Activated CD8-positive, alpha-beta memory T cell treated with anti-CD3 and anti-CD28 coated beads, Interleukin-2, amount 50 U/mL, for 1 hour (primary cell): ENCODE measurements around the gene IRX4.

Source experiments
- DNase-seq: peaks from one replicate; pipeline ENCODE4 v3.0.0-alpha.2; 2020; ENCODE audit errors: extremely low read depth

IRX4 gene

DNA sequence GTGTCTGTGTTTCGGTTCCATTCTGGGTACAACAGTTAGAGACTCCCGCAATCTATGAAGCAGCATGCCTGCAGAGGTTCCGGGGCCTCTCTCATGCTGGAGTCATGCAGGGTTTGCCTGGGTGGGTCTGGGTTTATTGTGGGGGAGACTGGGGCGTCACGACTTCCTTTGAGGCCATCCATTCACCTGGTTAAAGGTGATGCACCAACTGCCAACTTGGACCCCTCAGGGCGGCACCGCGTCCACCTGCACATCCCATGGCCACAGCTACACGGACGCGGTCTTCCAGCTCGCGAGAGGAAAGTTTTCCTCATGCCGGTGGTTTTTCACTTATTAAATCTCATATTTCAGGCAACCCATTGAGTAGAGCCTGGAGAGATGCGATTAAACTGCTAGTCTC is 30.9 kb upstream of the IRX4 start:
- DNase-seq: no peak

DNA sequence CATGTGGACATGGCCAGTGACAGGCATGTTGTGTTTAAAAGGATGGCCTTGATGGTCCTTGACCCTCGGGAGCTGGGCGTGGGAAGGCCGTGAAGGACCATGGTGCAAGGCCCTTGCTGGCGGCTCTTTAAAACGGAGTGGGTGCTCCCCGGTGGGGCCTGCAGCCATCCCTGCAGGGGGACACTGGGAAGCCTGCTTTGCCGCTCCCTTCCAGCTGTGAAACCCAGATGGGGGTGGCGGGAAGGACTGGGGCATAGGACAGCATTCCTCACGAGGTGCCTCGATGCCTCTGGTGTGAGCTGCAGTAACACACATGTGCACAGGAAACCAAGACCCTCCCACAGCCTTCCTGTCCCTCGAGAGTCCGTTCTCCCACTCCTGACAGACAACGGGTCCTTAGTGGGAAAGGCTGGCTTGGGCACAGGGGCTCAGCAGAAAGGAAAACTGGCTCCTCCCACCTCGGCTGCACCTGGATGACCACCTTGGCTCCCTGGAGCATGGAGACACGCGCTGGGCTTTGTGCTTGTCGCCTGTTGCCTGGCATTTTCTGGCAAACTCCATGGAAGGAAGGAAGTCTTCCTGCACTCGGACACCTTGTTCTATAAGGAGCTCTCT is 30.3 kb upstream of the IRX4 start:
- no peak for DNase-seq

DNA sequence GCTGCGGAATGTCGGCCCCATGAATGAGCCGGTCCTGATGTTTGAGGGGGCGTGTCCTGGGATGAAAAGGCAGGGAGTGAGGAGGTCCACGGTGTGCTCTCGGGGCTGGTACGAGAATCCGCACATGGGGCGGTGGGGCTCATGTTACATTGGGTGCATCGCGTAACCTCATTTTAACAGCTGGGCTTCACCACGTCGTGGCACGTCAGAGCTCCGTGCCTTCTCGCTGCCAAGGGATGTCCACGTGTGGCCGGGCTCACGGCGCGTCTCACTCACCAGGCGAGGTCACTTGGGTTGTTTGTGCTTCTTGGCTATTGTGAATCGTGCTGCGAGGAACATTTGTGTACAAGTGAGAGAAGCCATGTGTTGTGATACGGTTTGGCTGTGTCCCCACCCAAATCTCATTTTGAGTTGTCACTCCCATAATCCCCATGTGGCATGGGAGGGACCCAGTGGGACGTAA is 29.1 kb upstream of the IRX4 start:
- no peak for DNase-seq

DNA sequence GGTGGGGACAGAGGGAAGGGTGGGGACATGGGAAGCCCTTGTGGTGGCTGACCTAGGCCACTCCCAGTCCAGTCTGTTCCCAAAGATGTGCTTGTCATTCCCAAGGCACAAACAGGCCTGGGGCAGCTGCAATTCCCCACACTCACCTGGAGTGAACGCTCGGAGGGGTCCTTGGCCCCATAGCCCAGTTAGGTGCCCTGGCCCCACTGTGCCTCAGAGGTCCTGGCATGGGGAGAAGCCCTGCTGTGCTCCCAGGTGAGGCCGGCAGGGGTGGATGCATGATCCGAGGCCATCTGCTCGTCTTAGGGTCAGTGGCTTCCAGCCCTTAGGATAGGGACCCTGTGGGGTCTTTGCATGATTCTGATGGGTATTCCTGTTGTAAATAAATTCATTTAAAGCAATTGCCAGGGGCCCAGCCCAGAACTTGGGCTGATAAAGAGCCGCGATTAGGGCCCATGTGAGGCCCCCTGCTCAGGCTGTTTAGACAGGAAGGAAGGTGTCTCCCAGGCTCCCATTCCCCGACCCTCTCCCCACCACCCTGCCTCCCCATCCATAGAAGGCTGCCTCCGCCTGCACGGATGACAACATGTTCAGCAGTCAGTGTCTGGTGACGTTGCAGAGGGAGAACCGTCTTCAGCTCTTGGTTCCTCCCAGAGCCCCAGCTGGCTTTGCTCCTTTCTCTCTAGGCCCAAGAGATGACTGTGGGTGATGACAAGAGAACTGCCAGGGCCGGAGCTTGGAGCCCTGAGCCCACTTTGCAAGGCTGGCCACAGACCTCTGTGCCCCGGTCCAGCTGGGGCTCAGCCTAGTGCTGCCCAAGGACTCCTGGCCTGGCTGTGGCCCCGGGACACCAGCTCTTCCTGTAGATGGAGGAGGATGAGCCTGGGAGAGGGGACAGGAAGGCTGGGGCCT is 28.4 kb upstream of the IRX4 start:
- DNase-seq: no peak

DNA sequence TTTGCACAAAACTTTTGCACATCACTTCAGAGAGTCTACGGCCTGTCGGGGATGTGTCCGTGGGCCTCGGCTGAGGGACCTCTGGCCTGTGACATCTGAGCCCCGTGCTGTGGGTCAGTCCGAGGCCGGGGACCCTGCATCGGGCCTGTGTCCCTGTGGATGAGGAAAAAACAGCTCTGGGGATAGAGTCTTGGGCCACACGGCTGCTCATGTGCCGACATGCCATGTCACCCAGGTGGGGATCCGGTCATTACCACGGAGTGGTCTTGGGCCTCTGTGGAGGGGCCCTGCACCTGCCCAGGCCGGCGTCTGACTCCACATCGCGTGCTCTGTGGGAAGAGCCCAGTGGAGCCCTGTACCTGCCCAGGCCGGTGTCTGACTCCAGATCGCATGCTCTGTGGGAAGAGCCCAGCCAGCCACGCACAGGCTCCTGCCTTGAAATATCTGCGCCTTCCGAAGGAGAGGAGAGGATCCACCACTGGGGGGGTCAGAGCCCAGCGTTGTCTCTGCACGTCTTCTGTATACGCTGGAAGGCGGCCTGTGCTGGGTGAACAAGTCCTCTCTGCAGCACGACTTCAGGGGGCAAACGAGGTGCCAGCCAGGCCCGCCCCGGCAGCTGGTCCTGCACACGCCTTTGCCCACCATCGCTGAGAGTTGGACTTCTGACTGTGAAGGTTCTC is 27.5 kb upstream of the IRX4 start:
- no peak for DNase-seq

DNA sequence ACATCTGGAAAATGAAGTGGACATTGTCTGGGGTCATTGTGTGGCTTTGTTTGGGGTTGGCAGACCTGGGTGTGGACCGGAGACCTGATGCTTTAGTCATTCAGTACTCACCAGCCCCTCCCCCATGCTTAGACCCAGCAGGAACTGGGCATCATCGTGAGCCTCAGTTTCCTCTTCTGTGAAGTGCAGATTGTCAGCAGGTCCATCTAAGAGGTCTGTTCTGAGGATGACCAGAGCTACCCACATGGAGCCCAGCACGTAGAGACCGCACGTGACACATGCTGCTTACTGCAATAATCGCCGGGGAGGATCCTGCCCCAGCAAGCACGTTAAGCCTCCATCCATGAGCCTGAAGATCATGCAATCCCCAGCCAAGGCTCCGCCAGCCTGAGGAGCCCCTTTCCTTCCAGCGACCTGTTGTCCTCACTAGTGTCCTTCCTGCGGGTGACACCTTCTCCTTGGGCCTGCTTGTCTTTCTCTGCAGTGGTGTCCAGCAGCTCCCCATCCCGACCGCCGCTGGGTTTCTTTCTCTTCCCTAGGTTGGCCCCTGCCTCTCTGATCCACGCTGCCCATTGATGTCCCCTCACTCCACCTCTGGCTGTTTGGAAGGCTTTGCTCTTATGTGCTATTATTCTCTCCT is 26.7 kb upstream of the IRX4 start:
- DNase-seq: no peak

DNA sequence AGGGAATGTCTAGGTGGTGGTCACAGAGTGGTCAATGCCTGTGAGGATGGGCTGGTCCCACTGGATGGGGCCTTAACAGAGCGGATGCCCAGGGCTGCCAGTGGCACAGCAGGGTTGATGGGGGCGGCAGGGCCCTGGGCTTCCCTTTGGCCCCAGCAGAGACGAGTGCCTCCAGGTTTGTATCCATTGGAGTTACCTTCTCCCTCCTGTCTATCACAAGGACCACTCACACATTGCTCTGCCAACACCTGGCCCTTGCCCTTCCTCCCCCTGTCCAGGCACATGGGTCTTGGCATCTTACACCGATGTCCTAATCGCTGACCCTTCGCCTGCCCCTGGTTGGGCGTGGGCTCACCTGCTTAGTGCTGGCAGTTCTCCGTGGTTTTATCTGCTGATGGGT is 26.2 kb upstream of the IRX4 start:
- no peak for DNase-seq

DNA sequence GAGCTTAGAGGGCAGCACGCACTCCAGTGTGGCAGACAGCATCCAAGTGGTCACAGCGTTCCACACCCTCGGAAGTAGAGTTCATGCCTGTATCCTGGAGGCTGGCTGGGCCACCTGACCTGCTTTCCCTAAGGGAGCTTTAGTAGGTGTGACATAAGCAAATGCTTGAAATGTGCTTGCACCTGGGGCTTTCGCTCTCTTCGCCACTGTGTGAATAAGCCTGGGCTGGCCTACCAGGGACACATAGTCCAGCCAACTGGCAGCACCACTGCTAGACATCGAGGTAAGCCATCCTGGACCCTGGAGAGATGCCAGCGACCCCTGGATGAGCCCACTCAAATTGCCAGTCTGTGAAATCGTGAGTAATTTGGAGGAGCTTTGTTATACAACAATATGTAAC is 24.9 kb upstream of the IRX4 start:
- no peak for DNase-seq

DNA sequence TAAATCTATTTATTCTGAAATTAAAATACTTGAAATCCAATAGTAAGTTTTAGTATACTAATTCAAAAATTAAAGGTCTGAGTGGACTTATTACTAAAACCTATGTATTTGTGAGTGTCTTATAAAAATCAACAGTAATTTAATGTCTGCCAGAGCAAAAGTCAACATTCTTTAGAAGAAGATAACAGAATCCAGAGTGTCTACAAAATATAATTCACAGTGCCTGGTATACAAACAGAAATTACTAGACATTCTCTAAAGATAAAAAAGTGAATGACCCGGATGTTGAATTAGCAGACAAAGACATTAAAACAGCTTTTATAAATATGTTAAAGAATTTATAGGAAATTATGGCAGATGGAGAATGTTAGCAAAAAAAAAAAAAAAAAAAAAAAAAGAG is 22.4 kb upstream of the IRX4 start:
- no peak for DNase-seq

DNA sequence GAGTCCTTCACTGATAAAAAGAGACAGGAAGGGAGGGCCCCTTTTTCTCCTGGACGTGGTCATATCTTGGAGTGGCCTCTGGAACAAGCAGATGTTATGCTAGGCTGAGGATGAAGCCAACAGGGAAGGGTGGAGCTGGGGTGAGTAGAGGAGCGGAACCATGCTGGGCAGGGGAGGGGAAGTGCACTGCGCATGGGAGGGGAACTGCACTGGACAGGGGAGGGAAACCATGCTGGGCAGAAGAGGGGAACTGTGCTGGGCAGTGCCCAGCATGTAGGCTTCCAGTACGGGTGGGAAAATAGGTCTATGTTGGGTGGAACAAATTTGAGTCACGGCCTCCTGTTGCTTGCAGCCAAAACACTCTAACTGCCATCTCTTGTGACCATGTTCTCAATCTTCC is 19.3 kb upstream of the IRX4 start:
- no peak for DNase-seq

DNA sequence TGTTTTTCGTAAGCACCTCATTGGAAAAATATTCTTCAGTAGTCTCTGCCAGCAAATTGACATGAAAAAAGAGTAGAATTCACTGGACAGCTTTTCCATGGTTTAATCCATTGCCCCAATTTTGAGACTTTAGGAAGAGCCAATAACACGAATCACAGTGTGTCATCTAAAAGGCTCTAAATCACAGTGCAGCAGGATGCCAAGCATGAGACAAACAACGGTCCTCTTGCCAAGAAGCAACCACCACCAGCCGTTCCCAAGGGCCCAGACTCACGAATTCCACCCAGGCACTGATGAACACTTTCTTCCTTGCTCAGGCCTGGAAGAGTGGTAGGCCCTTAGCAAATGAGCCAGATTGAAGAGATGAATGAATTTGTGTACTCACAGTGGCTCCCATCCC is 18.3 kb upstream of the IRX4 start:
- DNase-seq: no peak

DNA sequence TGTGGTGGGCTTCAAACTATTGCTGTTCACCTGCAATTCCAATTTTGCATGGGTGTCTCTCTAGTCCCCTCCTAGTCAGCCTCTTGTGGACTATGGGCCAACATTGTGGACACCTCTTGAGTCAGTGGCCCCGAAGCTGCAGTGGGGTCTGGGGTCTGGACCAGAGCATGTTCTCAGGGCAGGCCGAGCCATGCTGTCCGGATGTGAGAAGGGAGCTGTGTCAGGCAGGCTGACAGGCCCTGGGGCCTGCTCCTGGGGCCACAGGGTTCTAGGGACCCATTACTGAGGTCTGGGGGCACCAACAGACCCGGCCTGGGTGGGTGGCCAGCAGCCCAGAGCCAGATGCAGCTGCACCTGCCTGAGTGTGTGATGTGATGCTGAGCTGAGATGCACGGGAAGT is 16.5 kb upstream of the IRX4 start:
- no peak for DNase-seq

DNA sequence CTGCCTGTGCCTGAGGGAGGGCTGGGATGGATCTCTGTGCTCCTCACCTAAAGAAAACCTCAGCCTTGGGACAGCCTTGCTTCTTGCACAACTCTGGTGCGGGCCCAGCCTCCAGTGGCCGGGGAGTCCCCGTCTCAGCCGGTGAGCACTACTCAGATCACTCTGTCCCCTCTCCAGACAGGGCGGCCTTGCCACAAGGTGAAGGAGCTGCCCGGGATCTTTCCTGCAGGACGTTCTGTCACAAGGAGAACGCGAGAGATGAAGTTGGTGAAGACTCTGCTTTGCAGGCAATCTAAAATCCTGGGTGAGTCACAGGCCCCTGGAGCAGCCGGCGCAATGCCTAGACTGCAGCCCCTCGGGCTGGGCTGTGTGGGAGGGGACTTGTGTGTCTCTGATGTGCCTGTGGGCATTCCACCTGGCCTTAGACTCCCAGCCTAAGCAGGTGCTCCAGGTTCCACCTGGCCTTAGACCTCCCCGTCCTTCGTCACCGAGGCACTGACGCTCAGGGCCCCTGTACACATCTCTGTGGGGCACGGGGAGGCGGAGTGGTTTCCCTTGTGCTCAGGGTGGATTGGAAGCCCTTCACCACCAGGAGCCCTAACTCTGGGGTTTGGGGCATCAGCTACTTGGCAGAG is 15.2 kb upstream of the IRX4 start:
- DNase-seq: no peak

DNA sequence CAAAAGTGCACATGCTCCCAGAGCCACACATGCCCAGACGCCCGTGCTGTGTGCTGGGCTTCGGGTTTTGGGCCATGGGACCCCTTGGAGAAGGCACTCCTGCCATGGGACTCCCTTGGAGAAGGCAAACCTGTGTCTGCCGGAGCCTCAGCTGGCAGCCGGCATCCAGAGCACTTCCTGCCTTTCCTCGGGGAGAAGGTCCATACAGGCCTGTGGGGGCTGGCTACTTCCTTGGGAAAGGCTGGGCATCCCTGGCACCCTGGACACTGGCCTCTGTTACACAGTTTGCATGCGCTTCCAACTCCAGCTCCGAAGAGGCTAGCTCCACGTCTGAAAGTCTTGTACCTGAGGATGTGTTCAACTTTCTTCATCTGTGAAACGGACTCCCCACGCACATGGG is 14.7 kb upstream of the IRX4 start:
- no peak for DNase-seq

DNA sequence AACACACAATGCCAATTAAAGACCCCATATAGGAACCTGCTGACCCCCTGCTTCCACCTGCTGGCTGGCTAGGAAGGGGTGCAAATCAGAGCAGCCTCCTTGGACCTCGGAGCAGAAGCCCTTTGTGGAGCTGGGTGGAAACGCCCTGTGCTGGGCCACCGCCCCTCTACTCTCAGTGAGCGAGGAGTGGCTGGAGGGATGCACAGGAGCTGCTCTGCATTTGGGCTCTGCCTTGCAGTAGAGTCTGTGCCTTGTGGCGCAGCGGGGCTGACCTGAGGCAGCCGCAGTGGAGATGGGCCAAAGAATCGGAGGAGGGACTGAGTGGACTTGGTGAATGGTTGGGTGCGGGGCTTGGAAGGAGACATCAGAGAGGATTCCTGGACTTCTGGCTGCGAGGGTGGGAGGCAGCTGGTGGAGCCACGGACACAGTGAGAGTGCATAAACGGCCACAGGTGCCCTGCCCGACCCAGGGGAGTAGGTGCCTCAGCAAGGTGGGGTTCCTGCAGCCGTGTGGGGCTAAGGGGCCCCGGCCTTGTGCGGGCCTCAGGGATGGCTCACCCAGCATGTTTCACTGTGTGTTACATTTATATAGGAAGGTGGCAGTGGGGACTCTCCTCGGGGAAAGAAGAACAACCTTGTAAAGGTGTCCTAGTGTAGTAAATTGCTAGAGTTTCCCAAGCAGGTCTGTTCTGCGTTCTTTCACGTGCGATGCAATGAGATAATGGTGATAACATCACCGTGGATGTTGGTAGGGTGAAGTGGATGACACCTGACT is 14.1 kb upstream of the IRX4 start:
- DNase-seq: no peak

DNA sequence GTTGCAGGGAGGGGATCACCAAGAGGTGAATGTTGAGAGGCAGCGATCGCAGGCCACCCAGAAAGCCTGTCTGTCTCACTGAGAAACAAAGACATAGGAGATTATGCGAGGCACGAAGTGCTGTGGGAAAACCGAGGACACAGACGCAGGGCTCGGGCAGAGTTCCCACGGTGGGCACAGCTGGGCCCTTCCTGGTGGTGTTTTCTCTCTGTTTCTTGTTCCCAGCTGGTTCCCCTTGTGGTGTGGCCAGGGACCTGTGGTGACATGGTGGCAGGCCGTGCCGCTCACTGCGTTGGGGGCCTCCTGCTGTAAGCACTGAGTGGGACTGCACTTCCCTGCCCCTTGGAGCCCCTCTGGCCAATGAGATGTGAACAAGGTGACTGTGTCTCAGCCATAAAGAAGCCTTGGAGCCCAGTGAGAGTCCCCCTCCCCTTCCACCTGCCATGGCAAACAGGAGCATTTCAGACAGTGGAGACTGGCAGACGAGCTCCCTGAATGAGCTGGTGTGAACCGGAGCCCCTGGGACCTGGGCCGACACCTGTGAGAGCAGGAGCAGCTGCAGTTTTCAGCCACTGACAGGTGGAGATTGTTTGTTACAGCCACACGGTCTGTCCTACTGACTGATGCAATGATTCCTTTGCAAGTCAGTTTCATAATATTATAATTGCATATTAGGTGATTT is 13.2 kb upstream of the IRX4 start:
- DNase-seq: no peak

DNA sequence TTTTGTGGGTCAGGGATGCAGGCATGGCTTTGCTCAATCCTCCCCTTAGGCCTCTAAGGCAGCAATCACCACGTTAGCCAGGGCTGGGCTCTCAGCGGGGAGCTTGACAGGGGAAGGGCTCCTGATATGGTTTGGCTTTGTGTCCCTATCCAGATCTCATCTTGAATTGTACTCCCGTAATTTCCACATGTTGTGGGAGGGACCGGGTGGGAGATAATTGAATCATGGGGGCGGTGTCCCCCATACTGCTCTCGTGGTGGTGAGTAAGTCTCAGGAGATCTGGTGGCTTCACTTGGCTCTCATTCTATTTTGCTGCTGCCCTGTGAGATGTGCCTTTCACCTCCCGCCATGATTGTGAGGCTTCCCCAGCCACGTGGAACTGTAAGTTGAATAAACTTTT is 11.5 kb upstream of the IRX4 start:
- no peak for DNase-seq

DNA sequence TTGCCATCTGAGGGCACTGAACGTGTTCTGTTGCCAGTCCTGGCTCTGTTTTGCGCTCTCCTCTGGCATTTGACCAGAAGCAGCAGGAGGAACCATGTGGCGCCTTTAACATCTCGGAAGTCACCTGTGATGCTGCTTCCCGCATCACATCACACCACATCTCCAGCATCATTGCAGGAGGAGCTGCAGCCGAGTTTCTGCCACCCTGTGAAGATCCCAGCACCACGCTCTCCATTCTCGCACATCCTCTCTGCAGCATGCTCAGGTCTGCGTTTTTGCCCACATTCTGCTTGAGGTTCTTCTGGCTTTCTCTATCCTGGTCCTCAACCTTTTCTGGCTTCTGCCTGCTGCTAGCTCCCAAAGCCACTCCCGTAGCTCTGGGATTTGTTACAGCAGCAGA is 11.0 kb upstream of the IRX4 start:
- no peak for DNase-seq

DNA sequence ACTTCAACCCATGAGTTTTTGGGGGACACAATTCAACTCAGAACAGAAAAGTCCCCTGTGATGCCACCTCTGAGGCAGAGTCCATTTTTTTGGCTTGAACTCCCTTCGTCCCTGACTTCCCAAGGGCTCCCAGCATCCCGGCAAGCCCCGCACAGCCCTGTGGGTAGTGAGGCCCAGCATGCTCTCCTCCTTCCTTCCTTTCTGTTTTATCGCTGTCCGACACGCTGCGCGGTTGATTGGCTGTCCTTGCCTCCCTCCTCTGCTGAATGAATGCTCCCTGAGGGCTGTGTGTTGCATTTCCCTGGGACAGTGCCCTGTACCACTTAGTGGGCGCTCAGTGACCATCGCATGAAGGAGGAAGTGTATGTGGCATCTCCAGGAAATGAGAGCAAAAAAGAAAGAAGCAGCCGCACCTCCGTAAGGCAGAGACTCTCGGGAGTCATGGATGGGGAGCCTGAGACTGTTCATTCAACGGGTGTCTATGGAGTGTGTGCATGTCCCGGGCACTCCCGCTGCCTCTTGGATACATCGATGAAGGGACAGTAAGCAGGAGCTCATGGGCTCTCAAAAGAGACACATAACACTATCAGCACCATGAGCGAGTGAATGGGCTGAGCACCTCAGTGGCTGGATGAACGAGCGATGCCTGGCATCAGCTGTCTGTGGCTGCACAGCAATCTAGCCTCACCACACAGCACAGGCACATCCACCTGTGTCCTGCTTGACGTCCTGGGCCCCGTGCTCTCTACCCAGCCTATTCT is 10.1 kb upstream of the IRX4 start:
- DNase-seq: no peak

DNA sequence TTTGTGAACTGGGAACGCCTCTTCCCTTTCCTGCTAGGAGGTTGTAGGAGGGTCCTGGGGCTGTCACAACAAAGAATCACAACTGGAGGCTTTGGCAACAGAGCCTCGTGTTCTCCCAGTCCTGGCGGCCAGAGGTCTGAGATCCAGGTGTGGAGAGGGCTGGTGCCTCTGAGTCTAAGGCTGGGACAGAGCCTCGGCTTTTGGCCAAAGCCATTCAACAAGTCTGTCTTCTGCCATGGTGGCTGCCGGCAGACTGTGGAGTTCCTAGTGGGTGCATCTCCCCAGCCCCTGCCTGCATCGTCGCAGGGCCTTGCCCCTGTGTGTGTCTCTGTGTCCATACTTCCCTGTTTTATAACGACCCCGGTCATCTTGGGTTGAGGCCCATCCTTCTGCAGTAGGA is 9.5 kb upstream of the IRX4 start:
- DNase-seq: no peak
